ENCODE measurements around the gene PCDH9. TPM values are rescaled to one million over a fixed set of nuclear protein-coding genes. Genes with fewer than 3 reads are reported as not detected.

The PCDH9 gene
- total RNA-seq, 1 experiment from 2014 or later = 10.1 TPM

- Mint-ChIP-seq H3K27me3 (ENCODE audit: insufficient read depth, unreplicated experiment) (no peaks in the 10 kb centered on the region), H3K36me3 (ENCODE audit: insufficient read depth, unreplicated experiment) (peaks cover 7% of the 10 kb centered on the region), H3K4me1 (ENCODE audit: insufficient read depth, unreplicated experiment) (peaks cover 11% of the 10 kb centered on the region), H3K4me3 (ENCODE audit: unreplicated experiment) (peak overlapping the region; percentile 19), H3K27ac (ENCODE audit: low read depth, unreplicated experiment) (no peak overlapping the region), H3K9me3 (ENCODE audit: unreplicated experiment) (no peaks in the 10 kb centered on the region)
- no TSS peak for BruUV-seq (replicated peaks)
- TF ChIP-seq CTCF (IDR thresholded peaks at IDR 0.05; ENCODE audit: unreplicated experiment) = no peak
- ChIA-PET POLR2A (interaction anchor here (0.5 to 1.1 kb wide), 3 partner anchors 8 to 1050 kb away, joined by 3 read pairs; no protein-coding TSS in a partner anchor), CTCF (interaction anchor here (0.6 to 2.2 kb wide), 7 partner anchors 8 to 1314 kb away, joined by 3 to 6 read pairs (median 4); no protein-coding TSS in a partner anchor)
- DNase-seq (ENCODE audit: unreplicated experiment) = no peak
- intact Hi-C loops (cut with micrococcal nuclease) = loop anchor here (5.0 kb wide), 1 partner anchor 175 kb away; no protein-coding TSS in a partner anchor
Observed at GRCh38 chr13:67232384-67232783, 2.2 kb upstream of the PCDH9 start.

GRCh38 chr13:67231289-67232000, 1.3 kb upstream of the PCDH9 start:
- ChIA-PET POLR2A (interaction anchor here (0.5 to 1.3 kb wide), 9 partner anchors 109 to 1049 kb away, joined by 3 to 4 read pairs (median 3); no protein-coding TSS in a partner anchor), CTCF (interaction anchor here (0.5 to 2.2 kb wide), 8 partner anchors 112 to 1573 kb away, joined by 3 to 6 read pairs (median 4); no protein-coding TSS in a partner anchor)
- intact Hi-C loops (cut with micrococcal nuclease) = loop anchor here (2.0 to 5.0 kb wide), 2 partner anchors 176 to 1695 kb away; no protein-coding TSS in a partner anchor
- peaks cover 11% of the 10 kb centered on the region for H3K4me1 Mint-ChIP-seq (ENCODE audit: insufficient read depth, unreplicated experiment)
- no peak overlapping the region for H3K27ac Mint-ChIP-seq (ENCODE audit: low read depth, unreplicated experiment)
- H3K9me3 Mint-ChIP-seq (ENCODE audit: unreplicated experiment) = no peaks in the 10 kb centered on the region
- H3K27me3 Mint-ChIP-seq (ENCODE audit: insufficient read depth, unreplicated experiment) = no peaks in the 10 kb centered on the region
- TSS peak; percentile 61 for BruUV-seq (replicated peaks)
- DNase-seq (ENCODE audit: unreplicated experiment) = peak; percentile 9
- H3K36me3 Mint-ChIP-seq (ENCODE audit: insufficient read depth, unreplicated experiment) = peaks cover 14% of the 10 kb centered on the region
- no peak overlapping the region for H3K4me3 Mint-ChIP-seq (ENCODE audit: unreplicated experiment)
- no peak for TF ChIP-seq CTCF (IDR thresholded peaks at IDR 0.05; ENCODE audit: unreplicated experiment)

GRCh38 chr13:67230404-67231288, 510 bp upstream of the PCDH9 start:
- CTCF ChIA-PET = interaction anchor here (0.7 to 2.2 kb wide), 3 partner anchors 113 to 971 kb away, joined by 3 to 6 read pairs (median 5); no protein-coding TSS in a partner anchor
- Mint-ChIP-seq H3K4me1 (ENCODE audit: insufficient read depth, unreplicated experiment) (peaks cover 14% of the 10 kb centered on the region), H3K27ac (ENCODE audit: low read depth, unreplicated experiment) (no peak overlapping the region), H3K27me3 (ENCODE audit: insufficient read depth, unreplicated experiment) (no peaks in the 10 kb centered on the region), H3K4me3 (ENCODE audit: unreplicated experiment) (no peak overlapping the region), H3K9me3 (ENCODE audit: unreplicated experiment) (no peaks in the 10 kb centered on the region), H3K36me3 (ENCODE audit: insufficient read depth, unreplicated experiment) (peaks cover 14% of the 10 kb centered on the region)
- DNase-seq (ENCODE audit: unreplicated experiment) = peak; percentile 96
- POLR2A ChIA-PET = interaction anchor here (0.6 to 1.3 kb wide), 5 partner anchors 110 to 571 kb away, joined by 3 read pairs; no protein-coding TSS in a partner anchor
- no TSS peak for BruUV-seq (replicated peaks)
- intact Hi-C loops (cut with micrococcal nuclease) = loop anchor here (2.0 to 5.0 kb wide), 2 partner anchors 177 to 1696 kb away; no protein-coding TSS in a partner anchor
- no peak for TF ChIP-seq CTCF (IDR thresholded peaks at IDR 0.05; ENCODE audit: unreplicated experiment)

Data from MCF 10A (cell line).